ENCODE data around the gene ACTR2.
"Not testable (repeated sequence)": the region's sequence is repeated elsewhere in the genome, so short reads cannot be mapped to it uniquely, and the experiment has no call there.

The ACTR2 gene

GRCh38 chr2:65231121-65231520 lies 3.5 kb downstream of the ACTR2 start:
- no peak for DNase-seq

GRCh38 chr2:65231892-65232477 lies 4.4 kb downstream of the ACTR2 start:
- DNase-seq = no peak

GRCh38 chr2:65232636-65233035 lies 5.0 kb downstream of the ACTR2 start:
- no peak for DNase-seq

GRCh38 chr2:65240657-65241056 lies 13.0 kb downstream of the ACTR2 start:
- no peak for DNase-seq

GRCh38 chr2:65244452-65244851 lies 16.8 kb downstream of the ACTR2 start:
- not testable (repeated sequence) for DNase-seq

- DNase-seq = no peak
Observed at GRCh38 chr2:65252640-65253039, 25.0 kb downstream of the ACTR2 start.

- DNase-seq = no peak
Observed at GRCh38 chr2:65255356-65255755, 27.7 kb downstream of the ACTR2 start.

- no peak for DNase-seq
Observed at GRCh38 chr2:65256054-65256453, 28.4 kb downstream of the ACTR2 start.

GRCh38 chr2:65257866-65258265 lies 30.2 kb downstream of the ACTR2 start:
- DNase-seq = not testable (repeated sequence)

GRCh38 chr2:65261676-65262075 lies 34.0 kb downstream of the ACTR2 start:
- no peak for DNase-seq

GRCh38 chr2:65263262-65263661 lies 35.6 kb downstream of the ACTR2 start:
- no peak for DNase-seq

- DNase-seq = no peak
Observed at GRCh38 chr2:65263986-65264385, 36.4 kb downstream of the ACTR2 start.

GRCh38 chr2:65264821-65265670 lies 37.4 kb downstream of the ACTR2 start:
- DNase-seq = no peak

GRCh38 chr2:65265671-65266045 lies 38.0 kb downstream of the ACTR2 start:
- DNase-seq = no peak

GRCh38 chr2:65267008-65267407 lies 39.4 kb downstream of the ACTR2 start:
- no peak for DNase-seq

- DNase-seq = no peak
Observed at GRCh38 chr2:65268957-65269356, 41.3 kb downstream of the ACTR2 start.

GRCh38 chr2:65273344-65273743 lies 45.7 kb downstream of the ACTR2 start:
- DNase-seq = no peak

- no peak for DNase-seq
Observed at GRCh38 chr2:65275141-65275915, 47.7 kb downstream of the ACTR2 start.

GRCh38 chr2:65276609-65277008 lies 49.0 kb downstream of the ACTR2 start:
- no peak for DNase-seq

- no peak for DNase-seq
Observed at GRCh38 chr2:65277118-65277517, 49.5 kb downstream of the ACTR2 start.

GRCh38 chr2:65277791-65278483 lies 50.3 kb downstream of the ACTR2 start:
- no peak for DNase-seq

- DNase-seq = no peak
Observed at GRCh38 chr2:65278531-65278981, 50.9 kb downstream of the ACTR2 start.

GRCh38 chr2:65279756-65280155 lies 52.1 kb downstream of the ACTR2 start:
- DNase-seq = no peak
